GM21576 (cell line): ENCODE results near the gene IL3.
A peak's percentile ranks its signal among the peaks of the same experiment; 100 is the strongest.
"Not testable (repeated sequence)": the region's sequence is repeated elsewhere in the genome, so short reads cannot be mapped to it uniquely, and the experiment has no call there.

Experiments used
- ATAC-seq: cut with Tn5 transposase; IDR thresholded peaks from one replicate; pipeline ENCODE4 v1.9.1; 2021; ENCODE audit warnings: mild to moderate bottlenecking, moderate library complexity; ENCODE audit not compliant: unreplicated experiment

Gene IL3

DNA sequence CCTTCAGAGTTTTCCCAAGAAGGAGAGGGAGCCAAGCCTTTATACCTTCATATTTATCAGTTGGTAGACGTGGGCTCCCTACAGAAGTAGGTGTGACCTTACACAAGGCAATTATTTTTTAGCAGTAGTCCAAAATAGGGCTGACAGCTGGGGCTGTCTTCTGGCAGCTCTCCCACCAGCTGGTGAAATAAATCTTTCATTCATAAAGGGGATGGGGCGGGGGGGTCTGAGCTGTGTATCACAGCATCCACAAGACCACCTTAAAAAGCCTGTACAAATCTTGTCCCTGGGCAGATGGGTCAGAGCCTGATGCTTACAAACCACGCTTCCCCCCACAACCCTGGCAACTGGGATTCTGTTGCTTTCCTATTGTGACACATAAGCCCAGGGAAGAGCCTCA lies 32.8 kb downstream of the IL3 start:
- ATAC-seq = no peak

DNA sequence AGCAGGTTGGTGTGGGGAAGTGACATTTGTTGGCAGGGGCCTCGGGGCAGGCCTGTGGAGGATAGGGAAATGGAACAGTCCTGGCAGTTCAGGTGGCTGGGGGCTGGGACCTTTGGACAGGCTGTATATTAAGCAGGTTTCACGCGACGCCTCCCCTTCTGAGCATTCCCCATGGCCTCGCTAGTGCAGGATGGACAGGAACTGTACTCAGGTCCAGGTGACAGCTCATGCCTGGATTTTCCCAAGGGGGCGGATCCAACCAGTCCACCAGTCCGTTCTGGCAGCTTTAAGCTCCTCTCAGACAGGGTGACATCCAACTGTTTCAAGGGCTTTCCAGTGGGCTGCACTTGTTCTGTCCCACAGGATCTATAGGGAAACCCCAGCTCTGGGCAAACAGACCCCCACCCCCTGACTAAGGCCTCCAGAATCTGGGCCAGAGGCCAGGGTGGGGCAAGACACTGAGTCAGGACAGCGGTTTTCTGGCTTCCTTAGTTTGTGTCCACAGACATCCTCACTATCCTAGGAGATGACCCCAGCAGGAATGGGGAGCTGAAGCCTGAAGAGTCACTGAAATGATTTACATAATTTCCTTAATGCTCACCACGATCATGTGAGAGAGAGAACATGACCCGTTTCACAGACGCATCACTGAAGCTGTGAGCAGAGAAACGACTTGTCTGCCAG lies 34.1 kb downstream of the IL3 start:
- ATAC-seq = no peak

DNA sequence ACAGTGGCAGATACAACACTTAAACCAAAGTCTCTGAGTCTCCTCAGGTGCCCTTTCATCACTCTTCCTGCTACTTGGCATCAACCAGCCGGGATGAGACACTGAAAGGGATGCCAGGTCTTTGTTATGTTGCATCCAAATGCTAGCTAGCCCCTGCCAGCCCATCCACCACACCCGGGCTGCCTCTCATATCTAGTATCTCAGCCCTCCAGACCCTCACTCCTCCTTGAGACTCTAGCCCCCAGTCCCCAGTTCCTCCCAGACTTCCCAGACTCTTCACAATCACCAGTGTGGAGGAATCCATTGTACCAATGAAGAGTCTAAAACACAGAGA lies 34.6 kb downstream of the IL3 start:
- ATAC-seq = no peak

DNA sequence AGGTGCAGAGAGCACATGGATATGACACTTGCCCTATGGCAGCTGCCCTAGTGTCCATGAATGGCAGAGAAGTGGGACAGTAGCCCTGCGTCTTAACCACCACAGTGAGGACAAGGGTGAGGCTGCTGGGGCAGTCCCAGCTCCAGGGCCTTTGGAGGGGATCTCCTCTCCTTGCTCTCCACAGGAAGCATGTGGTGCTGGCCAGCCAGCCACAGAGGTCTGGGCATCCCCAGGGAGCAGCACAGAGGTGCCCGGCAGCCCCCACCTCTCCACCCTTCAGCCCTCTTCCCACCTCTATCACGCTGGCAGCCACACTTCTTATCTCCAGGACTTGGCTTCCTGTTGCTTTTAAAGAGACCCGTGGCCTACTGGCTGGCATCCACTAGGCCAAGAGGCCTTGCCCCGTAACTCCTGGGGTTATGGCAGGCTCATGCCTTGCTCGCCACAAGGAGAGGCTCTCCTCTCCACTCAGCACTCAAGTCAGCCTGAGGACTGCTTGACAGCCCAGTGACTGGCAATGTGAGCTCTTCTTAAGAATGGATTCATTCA lies 35.0 kb downstream of the IL3 start:
- no peak for ATAC-seq

DNA sequence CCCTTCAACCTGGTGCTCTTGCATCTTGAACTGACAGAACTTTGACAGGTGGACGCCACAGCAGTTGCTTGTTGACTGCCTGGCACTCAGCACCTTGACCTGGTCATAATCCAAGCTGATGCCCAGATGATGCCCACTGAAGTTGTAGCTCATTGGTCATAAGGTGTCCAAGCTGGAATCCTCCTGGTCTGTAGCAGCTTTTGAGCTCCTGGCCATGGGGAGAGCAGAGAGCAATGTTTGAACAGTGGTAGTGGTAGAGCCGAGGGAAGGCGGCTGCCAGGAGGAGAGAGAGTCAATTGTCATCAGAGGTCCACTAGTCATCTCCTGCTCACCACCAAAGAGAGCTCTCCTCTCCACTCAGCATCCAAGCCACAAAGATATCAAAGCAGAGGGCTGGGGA lies 36.4 kb downstream of the IL3 start:
- no peak for ATAC-seq

DNA sequence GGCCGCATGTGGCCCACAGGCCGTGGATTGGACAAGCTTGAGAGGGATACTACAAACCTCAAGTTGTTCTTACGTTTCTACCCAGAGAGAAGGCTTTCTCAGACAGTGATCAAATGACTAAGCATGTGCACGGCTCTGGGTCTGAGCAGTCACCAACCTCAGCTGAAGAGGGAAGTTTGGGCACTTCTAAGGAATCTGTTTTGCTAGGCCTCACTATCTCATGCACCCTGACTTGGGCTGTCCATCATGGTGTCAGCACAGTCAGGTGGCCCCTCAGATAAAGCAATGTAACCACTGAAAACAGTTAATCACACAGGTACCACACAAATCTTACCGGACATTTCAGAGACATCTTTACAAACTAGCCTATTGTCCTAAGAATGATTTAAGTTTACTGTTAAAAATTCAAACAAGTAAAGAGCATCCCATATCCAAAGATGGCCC lies 37.7 kb downstream of the IL3 start:
- no peak for ATAC-seq

DNA sequence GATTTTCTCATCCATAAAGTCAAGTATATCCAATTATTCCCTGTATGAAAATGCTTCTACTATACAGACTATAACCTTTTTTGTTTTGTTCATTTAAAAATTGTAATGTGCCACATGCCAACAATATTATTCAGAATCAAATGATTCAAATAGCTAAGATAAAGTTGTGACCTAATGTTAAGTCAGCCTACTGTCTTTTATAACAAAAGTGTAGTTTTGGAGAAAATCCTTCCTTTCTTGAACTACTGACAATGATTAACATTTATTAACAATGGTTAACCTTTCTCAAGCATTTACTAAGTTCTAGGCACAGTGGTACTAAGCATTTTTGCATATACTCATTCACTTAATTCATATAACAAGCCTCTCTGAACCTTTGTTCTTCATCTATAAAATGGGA lies 38.2 kb downstream of the IL3 start:
- no peak for ATAC-seq

DNA sequence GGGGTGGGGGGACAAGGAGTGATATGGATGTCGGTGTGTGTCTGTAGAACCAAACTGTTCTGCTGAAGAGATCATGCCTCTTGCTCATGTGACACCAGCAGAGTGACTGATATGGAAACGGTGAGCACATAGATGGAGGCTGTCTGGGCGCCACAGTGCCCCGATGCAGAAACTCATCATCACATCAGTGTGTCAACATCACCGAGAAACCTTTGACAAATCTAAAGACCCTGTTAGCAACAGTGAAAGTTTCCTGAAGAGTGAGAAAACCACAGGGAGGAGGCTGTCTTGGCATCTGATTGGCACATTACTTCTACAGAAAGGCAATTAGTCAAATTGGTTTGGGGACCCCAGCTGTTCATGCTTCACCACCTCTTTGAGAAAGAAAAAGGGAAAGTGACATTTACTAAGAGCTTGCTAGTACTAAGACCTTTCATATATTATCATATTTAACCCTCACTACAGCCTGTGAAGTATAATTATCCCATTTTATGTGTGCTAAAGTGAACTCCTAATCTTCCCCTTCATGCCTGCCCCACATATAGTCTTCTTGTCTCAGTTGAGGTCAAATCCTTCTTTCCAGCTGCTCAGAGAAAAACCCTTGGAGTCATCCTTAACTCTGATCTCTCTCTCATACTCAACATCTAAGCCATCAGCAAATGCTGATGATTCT lies 38.8 kb downstream of the IL3 start:
- ATAC-seq = peak; percentile 41

DNA sequence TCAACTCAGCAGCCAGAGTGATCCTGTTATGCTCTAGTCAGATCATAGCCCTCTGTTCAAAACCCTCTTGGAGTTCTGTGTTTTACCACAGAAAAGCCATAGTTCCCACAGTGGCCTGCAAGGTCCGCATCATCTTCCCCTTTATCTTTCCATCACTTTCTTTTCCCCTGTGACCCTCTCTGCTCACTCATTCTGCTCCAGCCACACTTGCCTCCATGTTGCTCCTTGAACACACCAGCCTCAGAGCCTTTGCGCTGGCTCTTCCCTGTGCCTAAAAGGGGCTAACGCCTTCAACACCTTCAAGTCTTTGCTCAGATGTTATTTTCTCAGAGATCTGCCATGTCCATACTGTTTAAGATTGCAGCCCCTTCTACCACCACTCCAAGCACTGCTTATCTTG lies 39.5 kb downstream of the IL3 start:
- ATAC-seq = no peak

DNA sequence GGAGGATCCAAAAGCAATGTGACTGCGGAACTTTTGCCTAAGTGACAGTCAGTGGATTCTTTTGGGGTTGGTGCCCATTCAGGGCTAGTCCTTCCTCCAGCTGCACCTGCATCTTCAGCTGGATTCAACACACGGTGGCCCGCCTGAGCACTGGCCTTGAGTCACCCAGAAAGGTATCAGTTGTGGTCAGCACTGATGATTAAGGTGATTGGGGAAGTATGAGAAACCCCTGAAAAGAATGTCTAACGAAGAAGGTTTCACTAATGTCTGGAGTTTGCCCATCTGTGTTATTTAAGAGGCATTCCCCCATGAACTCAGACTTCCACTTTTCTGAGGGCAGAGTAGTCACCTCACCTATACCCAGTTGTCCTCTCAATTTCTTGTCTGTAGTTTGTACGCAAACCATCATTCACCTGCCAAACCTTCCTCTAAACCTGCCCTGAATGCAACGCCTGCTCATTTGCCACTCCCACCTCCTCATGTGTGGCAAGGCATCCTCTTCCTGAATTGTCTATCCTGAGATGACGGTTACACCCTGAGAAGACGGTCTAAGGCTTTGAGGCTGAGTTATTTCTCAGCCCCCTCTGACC lies 40.3 kb downstream of the IL3 start:
- peak; percentile 29 for ATAC-seq

DNA sequence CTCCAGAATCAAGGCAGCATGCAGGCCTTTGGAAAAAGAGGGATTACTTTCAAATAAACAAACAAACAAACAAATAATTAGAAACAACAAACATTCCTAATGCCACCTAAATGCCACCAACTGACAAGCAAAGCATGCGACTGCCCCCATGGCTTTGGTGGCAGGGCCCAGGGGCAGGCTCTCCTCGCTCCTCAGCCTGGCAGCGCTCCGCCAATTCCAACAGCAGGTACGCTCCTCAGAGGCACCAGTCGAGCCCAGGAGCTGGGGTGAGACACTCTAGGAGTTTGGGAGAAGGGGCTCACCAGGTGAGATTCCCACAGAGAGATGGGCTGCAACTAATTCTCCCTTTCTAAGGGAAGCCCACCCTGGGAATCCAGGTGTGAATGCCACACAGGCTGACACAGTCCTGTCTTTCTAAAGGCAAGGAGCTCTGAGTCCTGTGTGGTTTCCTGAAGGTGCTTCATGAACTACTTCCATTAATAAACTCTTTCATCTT lies 41.0 kb downstream of the IL3 start:
- no peak for ATAC-seq

DNA sequence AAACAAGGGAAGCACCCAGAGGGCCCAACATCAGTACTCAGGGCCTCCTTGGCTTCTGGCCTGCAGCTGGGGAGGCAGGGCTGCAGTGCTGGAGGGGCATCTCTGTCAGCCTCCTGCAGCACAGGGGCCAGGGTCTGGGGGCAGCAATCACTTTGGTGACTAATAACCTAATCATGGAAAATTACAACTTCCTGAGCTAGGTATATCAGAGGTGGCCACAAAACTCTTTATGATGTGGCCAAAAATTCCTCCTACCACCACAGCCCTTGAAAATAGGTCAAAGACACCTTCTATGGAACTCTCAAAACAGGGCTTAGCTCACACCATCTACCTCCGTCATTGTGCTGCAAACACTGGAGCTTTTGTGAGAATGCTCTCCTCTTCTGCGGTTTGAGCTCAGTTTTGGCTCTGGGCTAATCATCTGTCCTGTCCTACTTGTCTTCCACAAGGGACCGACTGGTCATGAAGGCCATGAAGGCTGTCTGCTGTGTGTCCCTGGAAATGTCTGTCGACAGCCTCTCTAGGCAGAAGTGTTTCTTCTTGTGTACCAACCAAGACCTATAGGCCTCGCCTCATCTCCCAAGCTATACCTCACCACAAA lies 41.7 kb downstream of the IL3 start:
- ATAC-seq = no peak

DNA sequence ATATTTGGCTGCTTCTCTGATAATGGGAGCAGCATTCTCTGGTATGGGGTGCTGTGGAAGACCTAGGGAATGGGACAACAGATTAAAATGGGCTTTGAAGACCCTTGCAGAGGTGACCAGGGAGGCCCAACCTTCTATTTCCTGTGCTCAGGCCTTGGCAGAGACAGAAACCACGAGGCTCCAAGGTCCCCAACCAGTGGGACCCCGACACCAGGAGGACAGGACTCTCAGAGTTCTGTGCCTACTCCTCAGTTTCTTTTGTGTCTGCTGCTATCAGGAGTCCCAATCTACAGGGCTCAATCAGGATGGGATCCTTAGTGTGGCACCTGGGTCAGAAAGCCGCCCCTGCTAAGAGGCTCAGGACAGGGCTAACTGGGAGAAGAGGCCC lies 42.5 kb downstream of the IL3 start:
- ATAC-seq = no peak

DNA sequence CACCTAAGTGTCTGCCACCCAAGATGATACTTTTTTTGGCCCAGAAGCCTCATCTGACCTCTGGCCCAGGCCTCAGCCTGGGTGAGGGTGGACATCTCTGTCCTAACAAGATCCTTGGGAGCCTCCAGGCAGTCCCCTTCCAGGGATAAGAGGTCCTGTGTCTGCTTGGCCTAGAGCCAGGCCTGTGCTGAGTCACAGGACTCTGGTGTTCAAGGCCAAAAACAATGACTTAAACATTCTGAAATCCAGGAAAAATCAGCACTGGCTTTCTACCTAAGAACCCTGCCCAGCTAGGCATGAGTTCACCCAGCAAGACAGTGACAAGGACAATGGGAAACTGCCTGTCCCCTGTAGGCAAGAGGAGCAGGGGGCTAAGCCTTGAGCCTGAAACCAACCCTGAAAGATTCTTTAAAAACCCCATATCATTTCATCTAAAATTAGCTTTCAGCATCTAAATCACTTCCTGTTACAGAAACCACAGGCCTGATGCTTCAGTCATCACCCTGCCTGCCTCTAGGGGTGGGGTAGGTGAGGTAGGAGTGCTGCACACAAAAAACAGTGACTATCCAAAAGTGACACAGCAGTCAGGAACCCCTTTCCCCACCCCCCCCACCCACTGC lies 43.0 kb downstream of the IL3 start:
- ATAC-seq = peak; percentile 68

DNA sequence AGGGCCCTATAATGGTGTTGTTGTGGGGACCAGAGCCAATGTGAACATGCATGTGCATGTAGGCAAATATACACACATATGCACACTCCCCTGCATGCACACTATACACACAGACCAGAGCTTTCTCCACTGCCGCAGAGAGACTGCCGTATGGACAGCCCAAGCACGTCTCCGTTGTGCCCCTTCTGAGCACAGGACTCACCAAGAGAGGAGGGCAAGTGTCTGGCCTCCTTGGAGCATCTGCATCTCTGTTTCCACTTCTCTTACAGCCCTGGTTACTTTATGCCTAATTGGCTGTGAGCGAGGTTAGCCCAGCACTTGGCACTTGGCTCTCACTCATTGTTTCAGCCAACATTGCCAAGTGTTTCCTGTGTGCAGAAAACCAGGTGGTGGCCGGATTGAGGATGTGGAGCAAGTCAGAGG lies 43.5 kb downstream of the IL3 start:
- peak; percentile 22 for ATAC-seq

DNA sequence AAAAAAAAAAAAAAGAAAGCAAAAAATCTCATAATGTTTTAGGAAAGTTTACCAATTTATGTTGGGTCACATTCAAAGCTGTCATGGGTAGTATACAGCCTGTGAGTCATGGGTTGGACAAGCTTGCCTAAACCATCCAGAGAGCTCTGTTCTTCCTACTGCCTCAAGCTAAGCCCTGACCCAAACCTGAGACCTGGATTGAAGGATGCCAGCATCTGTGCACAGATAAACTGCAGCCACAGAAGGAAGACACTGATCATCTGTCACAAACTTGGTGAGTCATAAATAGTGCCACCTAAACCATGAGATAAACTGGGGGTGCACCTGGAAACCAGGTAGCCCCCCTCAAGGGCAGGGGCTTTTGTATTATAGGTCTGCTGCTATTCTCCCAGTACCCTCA lies 44.1 kb downstream of the IL3 start:
- no peak for ATAC-seq

DNA sequence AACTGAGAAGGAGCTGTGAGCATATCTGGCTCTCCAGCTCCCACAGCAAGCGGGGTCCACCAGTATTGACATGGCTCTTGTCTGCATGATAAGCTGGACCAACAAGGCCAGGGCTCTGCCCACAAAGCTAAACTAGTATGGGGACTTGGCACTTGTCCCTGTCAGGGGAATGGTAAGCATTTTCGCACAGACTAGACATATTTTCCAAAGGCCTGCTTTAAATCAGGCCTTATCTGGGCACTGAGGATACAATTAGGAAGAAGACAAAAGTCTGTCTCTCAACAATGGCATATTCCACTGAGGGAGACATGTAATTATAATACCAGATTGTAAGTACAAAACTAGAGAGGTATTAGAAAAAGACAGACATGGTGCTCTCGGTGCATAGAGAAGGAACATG lies 45.2 kb downstream of the IL3 start:
- no peak for ATAC-seq

DNA sequence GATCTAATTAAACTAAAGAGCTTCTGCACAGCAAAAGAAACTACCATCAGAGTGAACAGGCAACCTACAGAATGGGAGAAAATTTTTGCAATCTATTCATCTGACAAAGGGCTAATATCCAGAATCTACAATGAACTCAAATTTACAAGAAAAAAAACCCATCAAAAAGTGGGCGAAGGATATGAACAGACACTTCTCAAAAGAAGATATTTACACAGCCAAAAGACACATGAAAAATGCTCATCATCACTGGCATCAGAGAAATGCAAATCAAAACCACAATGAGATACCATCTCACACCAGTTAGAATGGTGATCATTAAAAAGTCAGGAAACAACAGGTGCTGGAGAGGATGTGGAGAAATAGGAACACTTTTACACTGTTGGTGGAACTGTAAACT lies 48.0 kb downstream of the IL3 start:
- not testable (repeated sequence) for ATAC-seq

DNA sequence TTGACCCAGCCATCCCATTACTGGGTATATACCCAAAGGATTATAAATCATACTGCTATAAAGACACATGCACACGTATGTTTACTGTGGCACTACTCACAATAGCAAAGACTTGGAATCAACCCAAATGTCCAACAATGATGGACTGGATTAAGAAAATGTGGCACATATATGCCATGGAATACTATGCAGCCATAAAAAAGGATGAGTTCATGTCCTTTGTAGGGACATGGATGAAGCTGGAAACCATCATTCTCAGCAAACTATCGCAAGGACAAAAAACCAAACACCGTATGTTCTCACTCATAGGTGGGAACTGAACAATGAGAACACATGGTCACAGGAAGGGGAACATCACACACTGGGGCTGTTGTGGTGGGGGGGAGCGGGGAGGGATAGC lies 48.5 kb downstream of the IL3 start:
- ATAC-seq = not testable (repeated sequence)

DNA sequence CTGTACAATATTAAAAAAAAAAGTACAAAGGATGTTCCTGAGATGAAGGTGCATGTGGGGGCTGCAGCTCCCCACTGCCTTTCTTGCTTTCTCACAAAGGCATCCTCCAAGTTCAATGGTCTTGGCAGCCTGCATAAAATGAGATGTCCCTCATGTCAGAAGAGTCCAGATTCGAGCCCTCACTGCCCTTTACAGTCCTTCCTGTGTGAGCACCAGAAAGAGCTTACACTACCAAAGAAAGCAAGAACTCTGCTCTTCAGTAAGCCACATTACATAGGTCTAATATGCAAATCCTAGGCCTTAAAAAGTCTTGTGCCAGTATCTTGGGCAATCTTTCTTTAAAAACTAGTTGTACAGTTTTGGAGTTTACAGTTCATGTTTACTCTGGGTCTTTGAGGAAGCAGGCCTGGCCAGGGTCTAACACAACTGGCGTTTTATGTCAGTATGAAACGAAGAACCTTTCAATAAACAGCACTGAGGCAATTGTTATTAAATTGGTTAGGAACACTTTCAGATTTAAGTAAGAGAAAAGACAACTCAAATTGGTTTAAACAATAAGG lies 49.1 kb downstream of the IL3 start:
- no peak for ATAC-seq

DNA sequence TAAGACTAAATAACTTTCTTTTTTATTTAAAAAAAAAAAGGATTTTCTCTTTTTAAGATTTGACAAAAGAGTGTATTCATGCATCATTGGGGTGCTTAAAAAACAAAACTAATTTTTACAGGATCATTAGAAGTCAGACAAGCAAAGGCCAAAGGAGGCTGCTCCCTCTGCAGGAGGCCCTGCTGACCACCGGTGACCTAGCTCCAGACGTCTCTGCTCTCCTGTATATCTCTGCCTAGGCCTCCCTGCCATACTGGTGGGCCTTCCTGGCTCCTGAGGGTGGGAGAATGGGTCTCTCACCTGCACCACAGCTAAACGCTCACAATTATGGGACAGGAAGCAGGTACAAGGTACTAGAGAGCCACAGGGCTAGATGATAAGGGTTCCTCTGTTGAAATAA lies 49.7 kb downstream of the IL3 start:
- no peak for ATAC-seq
